ENCODE results near the gene LSS. TPM values are rescaled to one million over a fixed set of nuclear protein-coding genes. Genes with fewer than 3 reads are reported as not detected.
A peak's percentile ranks its signal among the peaks of the same experiment; 100 is the strongest.
"Not testable (repeated sequence)": the region's sequence is repeated elsewhere in the genome, so short reads cannot be mapped to it uniquely, and the experiment has no call there.

Gene LSS
- total RNA-seq, 1 experiment from 2014 or later = 45.7 TPM

GRCh38 chr21:46149205-46149901, 79.2 kb downstream of the LSS start:
- H3K4me3 ChIP-seq (ENCODE audit: low read length) = no peak overlapping the region
- no peak for DNase-seq
- no peaks in the 10 kb centered on the region for H3K79me2 ChIP-seq (ENCODE audit: low read length)
- H3K27ac ChIP-seq (ENCODE audit: low read length) = no peak overlapping the region
- no peaks in the 10 kb centered on the region for H3K27me3 ChIP-seq (ENCODE audit: low read length)
- H3F3A ChIP-seq (ENCODE audit: low read length, unreplicated experiment) = peaks cover 7% of the 10 kb centered on the region
- POLR2A ChIA-PET (ENCODE audit: unreplicated experiment) = no interaction called here
- CTCF ChIA-PET = no interaction called here
- intact Hi-C loops (cut with micrococcal nuclease) = loop anchor here (5.0 kb wide), 1 partner anchor 138 kb away; the partner anchor contains the start of genes MCM3AP and YBEY
- H3K36me3 ChIP-seq (ENCODE audit: low read depth, low read length) = no peaks in the 10 kb centered on the region
- no peak for ATAC-seq
- H3K4me1 ChIP-seq (ENCODE audit: insufficient read depth, low read length) = 0 out of 2 replicates have a peak, but pooled peaks cover 4% of the 10 kb centered on the region
- no peaks in the 10 kb centered on the region for H3K9me2 ChIP-seq (replicated peaks; ENCODE audit: low read length)
- TF ChIP-seq CTCF (conservative IDR thresholded peaks at IDR 0.05; ENCODE audit: low read depth, low read length) (no peak), EZH2phosphoT487 (IDR thresholded peaks at IDR 0.05; ENCODE audit: borderline replicate concordance, low read length) (no peak), EZH2 (IDR thresholded peaks at IDR 0.05; ENCODE audit: low read length, unreplicated experiment) (no peak)
- H4K20me1 ChIP-seq (ENCODE audit: low read length) = no peaks in the 10 kb centered on the region
- H3K9ac ChIP-seq (ENCODE audit: low read length) = no peak overlapping the region
- no TSS peak for BruUV-seq (replicated peaks)
- H3K9me3 ChIP-seq (ENCODE audit: low read length) = no peaks in the 10 kb centered on the region
- no peak overlapping the region for H3K4me2 ChIP-seq (ENCODE audit: low read length)
- H2AFZ ChIP-seq (ENCODE audit: low read length) = no peak overlapping the region

GRCh38 chr21:46148106-46148505, 80.5 kb downstream of the LSS start:
- BruUV-seq (replicated peaks) = no TSS peak
- H4K20me1 ChIP-seq (ENCODE audit: low read length) = no peaks in the 10 kb centered on the region
- ChIA-PET CTCF (no interaction called here), POLR2A (ENCODE audit: unreplicated experiment) (no interaction called here)
- H3K9ac ChIP-seq (ENCODE audit: low read length) = no peak overlapping the region
- H3K4me1 ChIP-seq (ENCODE audit: insufficient read depth, low read length) = peaks cover 5% of the 10 kb centered on the region; the same call in 1 of the 2 replicates
- no peaks in the 10 kb centered on the region for H3K36me3 ChIP-seq (ENCODE audit: low read depth, low read length)
- intact Hi-C loops (cut with micrococcal nuclease) = loop anchor here (5.0 kb wide), 1 partner anchor 139 kb away; the partner anchor contains the start of genes MCM3AP and YBEY
- peaks cover 7% of the 10 kb centered on the region for H3F3A ChIP-seq (ENCODE audit: low read length, unreplicated experiment)
- no peaks in the 10 kb centered on the region for H3K79me2 ChIP-seq (ENCODE audit: low read length)
- no peak overlapping the region for H2AFZ ChIP-seq (ENCODE audit: low read length)
- H3K9me2 ChIP-seq (replicated peaks; ENCODE audit: low read length) = no peaks in the 10 kb centered on the region
- no peak for DNase-seq
- TF ChIP-seq EZH2phosphoT487 (IDR thresholded peaks at IDR 0.05; ENCODE audit: borderline replicate concordance, low read length) (no peak), EZH2 (IDR thresholded peaks at IDR 0.05; ENCODE audit: low read length, unreplicated experiment) (no peak)
- no peak for ATAC-seq
- H3K27ac ChIP-seq (ENCODE audit: low read length) = no peak overlapping the region
- no peaks in the 10 kb centered on the region for H3K27me3 ChIP-seq (ENCODE audit: low read length)
- no peaks in the 10 kb centered on the region for H3K9me3 ChIP-seq (ENCODE audit: low read length)
- H3K4me2 ChIP-seq (ENCODE audit: low read length) = no peak overlapping the region
- H3K4me3 ChIP-seq (ENCODE audit: low read length) = no peak overlapping the region

GRCh38 chr21:46147429-46147828, 81.1 kb downstream of the LSS start:
- H3K27me3 ChIP-seq (ENCODE audit: low read length); H3K4me2 ChIP-seq (ENCODE audit: low read length); H3K4me1 ChIP-seq (ENCODE audit: insufficient read depth, low read length); BruUV-seq (replicated peaks); H3K27ac ChIP-seq (ENCODE audit: low read length); H3K36me3 ChIP-seq (ENCODE audit: low read depth, low read length); H3K9ac ChIP-seq (ENCODE audit: low read length); H4K20me1 ChIP-seq (ENCODE audit: low read length); H3K79me2 ChIP-seq (ENCODE audit: low read length); H3K9me3 ChIP-seq (ENCODE audit: low read length); H3K9me2 ChIP-seq (replicated peaks; ENCODE audit: low read length); POLR2A ChIA-PET (ENCODE audit: unreplicated experiment); H3F3A ChIP-seq (ENCODE audit: low read length, unreplicated experiment); H3K4me3 ChIP-seq (ENCODE audit: low read length): not testable (repeated sequence)
- intact Hi-C loops (cut with micrococcal nuclease) = loop anchor here (2.0 to 5.0 kb wide), 2 partner anchors 41 to 140 kb away; partner anchors contain the start of genes MCM3AP and YBEY
- H2AFZ ChIP-seq (ENCODE audit: low read length) = 0 out of 2 replicates have a peak overlapping the region, but pooled peaks have one; percentile 16
- ATAC-seq (peak; percentile 68), DNase-seq (peak; percentile 86)
- CTCF ChIA-PET = interaction anchor here (0.7 kb wide), 1 partner anchor 174 kb away, joined by 5 read pairs; no protein-coding TSS in a partner anchor
- peak; percentile 82 for TF ChIP-seq CTCF (conservative IDR thresholded peaks at IDR 0.05; ENCODE audit: low read depth, low read length)
